ENCODE data around the gene VWA8.
"Not testable (repeated sequence)": the region's sequence is repeated elsewhere in the genome, so short reads cannot be mapped to it uniquely, and the experiment has no call there.

DNA sequence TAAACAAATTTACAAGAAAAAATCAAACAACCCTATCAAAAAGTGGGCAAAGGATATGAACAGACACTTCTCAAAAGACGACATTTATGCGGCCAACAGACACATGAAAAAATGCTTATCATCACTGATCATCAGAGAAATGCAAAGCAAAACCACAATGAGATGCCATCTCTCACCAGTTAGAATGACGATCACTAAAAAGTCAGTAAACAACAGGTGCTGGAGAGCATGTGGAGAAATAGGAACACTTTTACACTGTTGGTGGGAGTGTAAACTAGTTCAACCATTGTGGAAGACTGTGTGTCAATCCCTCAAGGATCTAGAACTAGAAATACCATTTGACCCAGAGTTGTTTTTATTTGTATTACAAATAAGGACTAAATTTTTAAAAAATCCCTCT is 215.4 kb downstream of the VWA8 start:
- not testable (repeated sequence) for TF ChIP-seq ZNF565 (CRISPR knock-in tag; conservative IDR thresholded peaks at IDR 0.05; ENCODE audit: low read depth); RARB (CRISPR knock-in tag; IDR thresholded peaks at IDR 0.05); ZFP3 (CRISPR knock-in tag; IDR thresholded peaks at IDR 0.05); SNAI2 (CRISPR knock-in tag; IDR thresholded peaks at IDR 0.05); ISL1 (CRISPR knock-in tag; IDR thresholded peaks at IDR 0.05); PPARA (CRISPR knock-in tag; IDR thresholded peaks at IDR 0.05; ENCODE audit: borderline replicate concordance); ZC3H10 (CRISPR knock-in tag; IDR thresholded peaks at IDR 0.05)
- TF ChIP-seq, protein P1, sequence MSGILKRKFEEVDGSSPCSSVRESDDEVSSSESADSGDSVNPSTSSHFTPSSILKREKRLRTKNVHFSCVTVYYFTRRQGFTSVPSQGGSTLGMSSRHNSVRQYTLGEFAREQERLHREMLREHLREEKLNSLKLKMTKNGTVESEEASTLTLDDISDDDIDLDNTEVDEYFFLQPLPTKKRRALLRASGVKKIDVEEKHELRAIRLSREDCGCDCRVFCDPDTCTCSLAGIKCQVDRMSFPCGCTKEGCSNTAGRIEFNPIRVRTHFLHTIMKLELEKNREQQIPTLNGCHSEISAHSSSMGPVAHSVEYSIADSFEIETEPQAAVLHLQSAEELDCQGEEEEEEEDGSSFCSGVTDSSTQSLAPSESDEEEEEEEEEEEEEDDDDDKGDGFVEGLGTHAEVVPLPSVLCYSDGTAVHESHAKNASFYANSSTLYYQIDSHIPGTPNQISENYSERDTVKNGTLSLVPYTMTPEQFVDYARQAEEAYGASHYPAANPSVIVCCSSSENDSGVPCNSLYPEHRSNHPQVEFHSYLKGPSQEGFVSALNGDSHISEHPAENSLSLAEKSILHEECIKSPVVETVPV (CRISPR knock-in tag; IDR thresholded peaks at IDR 0.05) = not testable (repeated sequence)
- TF ChIP-seq, protein P2, sequence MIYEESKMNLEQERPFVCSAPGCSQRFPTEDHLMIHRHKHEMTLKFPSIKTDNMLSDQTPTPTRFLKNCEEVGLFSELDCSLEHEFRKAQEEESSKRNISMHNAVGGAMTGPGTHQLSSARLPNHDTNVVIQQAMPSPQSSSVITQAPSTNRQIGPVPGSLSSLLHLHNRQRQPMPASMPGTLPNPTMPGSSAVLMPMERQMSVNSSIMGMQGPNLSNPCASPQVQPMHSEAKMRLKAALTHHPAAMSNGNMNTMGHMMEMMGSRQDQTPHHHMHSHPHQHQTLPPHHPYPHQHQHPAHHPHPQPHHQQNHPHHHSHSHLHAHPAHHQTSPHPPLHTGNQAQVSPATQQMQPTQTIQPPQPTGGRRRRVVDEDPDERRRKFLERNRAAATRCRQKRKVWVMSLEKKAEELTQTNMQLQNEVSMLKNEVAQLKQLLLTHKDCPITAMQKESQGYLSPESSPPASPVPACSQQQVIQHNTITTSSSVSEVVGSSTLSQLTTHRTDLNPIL (CRISPR knock-in tag; IDR thresholded peaks at IDR 0.05; ENCODE audit: low read depth) = not testable (repeated sequence)
